Activated effector memory CD4-positive, alpha-beta T cell treated with anti-CD3 and anti-CD28 coated beads, Interleukin-2, amount 50 U/mL, for 16 hours (primary cell): ENCODE results near the gene NOX5.

Source experiments
- DNase-seq: peaks from one replicate; pipeline ENCODE4 v3.0.0-alpha.2; 2020

Gene NOX5

DNA sequence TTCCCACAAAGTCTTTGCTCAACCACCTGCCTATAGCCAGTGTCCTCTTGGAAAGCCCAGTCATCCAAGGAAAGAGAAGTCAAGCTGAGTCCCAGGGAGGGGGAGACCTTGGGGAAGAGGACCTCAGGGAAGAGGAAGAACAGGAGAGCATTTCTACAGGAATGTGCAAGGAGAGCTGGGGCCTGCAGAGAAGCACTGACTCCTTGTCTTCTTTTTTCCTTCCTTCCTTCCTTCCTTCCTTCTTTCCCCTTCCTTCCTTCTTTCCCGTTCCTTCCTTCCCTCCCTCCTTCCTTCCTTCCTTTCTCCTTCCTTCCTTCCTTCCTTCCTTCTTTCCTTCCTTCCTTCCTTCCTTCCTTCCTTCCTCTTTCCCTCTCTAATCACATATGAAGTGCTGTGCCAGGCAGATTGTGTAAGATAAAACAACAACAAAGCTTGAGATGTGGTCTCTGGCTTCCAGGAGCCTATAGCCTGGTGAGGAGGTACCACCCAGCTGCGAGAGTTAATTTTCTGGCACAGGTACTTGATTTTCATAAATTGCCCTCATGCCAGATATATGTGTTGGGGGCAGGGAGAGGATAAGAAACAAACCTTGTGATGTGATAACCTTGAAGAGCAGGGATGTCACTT lies 70.0 kb downstream of the NOX5 start:
- no peak for DNase-seq

GRCh38 chr15:69085325-69086081 lies 71.0 kb downstream of the NOX5 start:
- no peak for DNase-seq

DNA sequence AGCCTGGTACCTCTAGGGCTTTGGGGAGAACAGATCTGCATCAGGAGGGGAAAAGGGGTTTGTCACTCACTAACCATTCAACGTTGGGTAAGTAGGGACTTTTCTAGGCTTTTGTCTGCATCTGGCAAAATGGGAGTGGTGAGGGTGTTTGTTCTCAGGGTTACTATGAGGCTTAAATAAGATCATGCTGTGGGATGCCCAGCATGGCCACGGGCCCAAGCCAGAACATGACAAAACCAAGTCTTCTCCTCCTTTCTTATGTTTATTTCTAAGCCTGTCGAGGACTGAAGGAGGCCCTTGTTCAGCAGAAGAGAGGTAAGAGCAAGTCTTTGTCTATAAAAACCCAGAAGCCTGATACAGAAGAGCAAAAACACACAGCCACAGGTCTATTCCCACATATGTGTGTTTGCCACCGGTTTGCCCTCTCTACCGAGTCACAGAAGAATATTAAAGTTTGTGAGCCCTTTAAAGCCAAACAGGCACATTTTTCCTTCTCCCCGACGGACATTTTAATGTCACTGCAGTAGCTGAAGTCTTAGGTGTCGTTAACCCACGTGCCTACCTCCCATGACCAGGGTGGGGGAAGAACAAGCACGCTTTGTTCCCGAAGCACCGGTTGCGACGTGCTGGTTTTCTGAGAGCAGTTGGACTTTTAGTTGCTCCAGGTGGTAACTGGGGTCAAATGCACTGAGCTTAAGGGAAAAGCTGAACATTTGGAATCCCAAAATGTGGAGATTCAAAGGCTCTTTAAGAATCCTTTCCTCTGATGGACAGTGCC lies 72.1 kb downstream of the NOX5 start:
- DNase-seq: no peak

GRCh38 chr15:69087366-69087976 lies 73.0 kb downstream of the NOX5 start:
- no peak for DNase-seq

DNA sequence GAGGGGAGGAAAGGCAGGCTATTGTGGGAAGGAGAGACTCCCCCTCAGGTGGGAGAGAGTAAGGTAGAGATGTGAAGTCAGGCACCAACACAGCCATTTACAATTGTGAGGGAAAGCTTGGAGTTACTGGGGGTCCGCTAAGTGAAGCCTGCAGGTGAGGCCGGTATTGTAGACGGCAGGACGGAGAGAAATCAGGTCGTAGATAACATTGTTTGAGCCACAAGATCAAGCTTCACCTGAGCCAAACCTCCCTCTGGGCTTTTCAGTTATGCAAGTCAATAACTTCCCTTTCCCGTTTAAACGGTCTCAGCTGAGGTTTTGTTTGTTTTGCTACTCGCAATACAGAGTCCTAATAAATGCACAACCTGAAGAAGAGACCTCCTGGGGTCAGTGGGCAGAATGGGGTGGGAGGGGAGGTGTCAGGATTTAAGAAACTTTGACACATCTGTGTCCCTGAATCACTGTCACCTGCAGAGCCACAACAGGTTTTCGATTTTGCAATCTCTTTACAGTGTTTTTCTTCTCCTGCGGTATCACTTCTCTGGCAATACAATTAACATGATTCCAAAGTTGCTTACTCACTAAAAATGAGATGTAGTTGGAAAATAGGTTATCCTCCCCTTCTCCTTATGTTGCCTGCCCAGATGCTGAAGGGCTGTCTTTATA lies 73.9 kb downstream of the NOX5 start:
- no peak for DNase-seq

- no peak for DNase-seq
Measured at GRCh38 chr15:69089258-69089657, 74.8 kb downstream of the NOX5 start.

- DNase-seq: no peak
Measured at GRCh38 chr15:69090197-69090948, 75.9 kb downstream of the NOX5 start.

GRCh38 chr15:69091654-69092053 lies 77.2 kb downstream of the NOX5 start:
- DNase-seq: no peak

GRCh38 chr15:69092159-69092558 lies 77.7 kb downstream of the NOX5 start:
- no peak for DNase-seq

DNA sequence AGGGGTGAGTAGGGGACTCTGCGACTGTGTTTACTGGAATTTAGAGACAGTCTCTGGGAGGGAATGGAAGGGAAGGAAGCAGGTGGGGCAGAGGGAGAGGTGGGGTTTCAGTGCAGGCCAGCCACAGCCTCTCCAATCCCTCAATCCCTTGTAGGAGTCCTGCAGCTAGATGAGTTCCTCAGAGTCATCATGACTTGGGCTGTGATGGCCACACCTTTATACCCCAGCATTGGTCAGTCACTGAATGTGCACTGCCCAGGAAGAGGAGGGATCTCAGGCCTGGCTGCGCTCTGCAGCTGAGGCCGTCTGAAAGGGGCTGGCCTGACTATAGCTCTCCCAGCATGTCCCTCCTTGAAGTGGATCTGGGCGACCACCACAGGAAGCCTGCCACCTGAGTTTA lies 78.6 kb downstream of the NOX5 start:
- DNase-seq: no peak

DNA sequence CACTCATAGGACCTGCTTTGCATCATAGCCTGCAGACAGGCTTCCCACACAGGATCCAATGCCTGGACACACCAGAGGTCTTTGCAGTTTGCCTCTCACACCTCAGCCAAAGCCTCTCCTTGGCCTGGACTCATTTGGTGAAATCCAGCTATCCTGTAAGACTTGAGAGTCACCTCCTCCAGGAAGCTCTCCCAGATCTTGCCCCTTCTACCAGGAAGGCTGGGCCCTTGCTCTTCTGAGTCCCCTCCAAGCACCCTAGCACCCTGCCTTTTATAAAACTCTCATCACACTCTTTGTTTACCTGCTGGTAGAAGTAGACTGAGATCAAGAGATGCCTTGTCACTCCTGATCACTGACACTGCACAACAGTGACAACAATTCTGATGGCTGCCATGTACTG lies 79.1 kb downstream of the NOX5 start:
- no peak for DNase-seq

- no peak for DNase-seq
Measured at GRCh38 chr15:69094124-69094921, 79.8 kb downstream of the NOX5 start.

- no peak for DNase-seq
Measured at GRCh38 chr15:69095274-69095673, 80.8 kb downstream of the NOX5 start.

GRCh38 chr15:69096196-69096595 lies 81.7 kb downstream of the NOX5 start:
- no peak for DNase-seq

- no peak for DNase-seq
Measured at GRCh38 chr15:69096626-69097025, 82.1 kb downstream of the NOX5 start.

DNA sequence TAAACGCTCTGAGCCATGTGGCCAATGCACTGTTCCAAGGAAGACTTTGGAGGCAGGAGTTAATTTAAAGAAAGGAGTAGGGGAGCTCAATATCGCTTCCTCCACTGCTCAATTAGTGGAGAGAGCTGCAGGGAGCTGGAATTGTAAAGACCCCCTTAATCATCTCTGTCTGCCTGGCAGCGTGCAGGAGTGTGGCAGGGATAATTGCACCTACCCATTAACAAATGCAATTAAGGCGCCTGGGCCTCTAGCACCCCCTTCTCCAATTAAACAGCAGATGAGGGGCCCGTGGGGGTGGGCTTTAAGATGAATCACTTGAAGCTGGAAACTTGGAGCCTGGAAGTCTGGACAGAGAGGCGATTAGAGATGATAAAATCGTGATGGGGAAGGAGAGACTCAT lies 84.3 kb downstream of the NOX5 start:
- no peak for DNase-seq

- no peak for DNase-seq
Measured at GRCh38 chr15:69099941-69100340, 85.4 kb downstream of the NOX5 start.

DNA sequence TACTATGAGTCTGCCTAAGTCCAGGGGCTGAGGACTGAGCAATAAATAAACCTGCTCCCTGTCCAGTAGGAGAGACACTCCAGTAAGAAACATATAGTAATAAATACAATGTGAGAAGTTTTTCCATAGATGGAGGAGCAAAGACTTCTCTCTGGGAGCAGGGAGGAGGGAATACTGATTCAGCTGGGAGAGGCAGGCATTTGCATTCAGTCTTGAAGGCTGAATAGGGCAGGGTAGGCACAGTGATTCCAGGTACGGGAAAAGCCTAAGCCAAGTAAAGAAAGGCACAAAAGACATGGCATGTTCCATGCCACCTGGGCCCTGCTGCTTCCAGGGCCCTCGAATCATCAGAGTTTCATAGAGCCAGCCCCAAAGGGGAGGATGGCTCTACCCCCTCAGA lies 86.3 kb downstream of the NOX5 start:
- DNase-seq: no peak

DNA sequence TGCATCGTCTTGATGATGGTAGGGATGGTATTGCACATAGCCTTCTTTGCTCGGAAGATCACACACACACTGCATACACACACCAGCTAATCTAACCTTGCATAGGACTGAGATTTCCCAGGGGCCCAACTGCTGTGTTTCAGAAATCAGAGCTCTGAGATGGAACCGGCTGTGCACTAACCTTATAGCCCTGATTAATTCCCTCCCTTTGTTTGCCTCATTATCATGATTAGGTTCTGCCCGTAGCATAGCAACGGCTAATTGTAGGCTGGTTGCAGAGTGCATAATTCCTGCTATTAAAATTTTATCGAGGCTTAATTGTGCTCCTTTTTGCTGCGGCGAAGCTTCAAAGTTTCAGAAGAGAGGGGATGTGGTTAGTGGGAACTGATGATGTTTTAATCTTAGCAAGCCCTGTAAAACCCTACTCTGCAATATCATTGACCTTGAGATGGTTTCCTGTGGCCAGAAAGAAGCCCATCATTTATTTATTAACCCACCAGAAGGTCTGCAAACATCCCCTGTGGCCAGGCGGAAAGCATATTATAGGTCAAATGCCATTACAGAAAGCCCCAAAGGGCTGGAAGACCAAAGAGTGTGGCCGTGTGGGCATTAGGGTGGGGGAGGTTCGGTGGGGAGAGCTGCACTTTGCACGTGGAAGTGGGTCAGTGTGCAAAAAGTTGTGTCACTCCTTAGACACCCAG lies 89.7 kb downstream of the NOX5 start:
- no peak for DNase-seq

DNA sequence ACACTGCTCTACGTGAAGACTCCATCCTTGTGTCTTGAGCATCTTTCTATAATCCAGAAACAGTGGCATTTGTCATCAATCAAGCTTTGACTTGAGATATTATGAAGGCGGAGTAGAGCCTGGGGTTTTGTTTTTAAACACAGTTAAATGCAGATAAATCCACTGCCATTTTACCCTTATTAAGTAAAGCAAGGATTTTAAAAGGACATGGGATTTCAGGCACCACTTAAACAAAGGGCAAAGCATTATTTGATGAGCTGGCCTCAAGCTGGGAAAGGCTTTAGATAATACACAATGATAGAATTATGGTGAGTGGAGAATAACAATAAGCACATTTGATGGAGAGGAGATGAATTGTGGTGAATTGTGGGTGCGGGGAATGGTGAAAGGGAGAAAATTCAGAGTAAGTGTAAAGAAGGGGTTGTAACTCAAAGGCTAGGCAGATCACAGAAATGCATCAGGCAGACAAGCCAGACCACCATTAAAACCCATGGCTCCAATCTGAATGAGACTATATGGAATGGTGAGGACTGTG lies 91.0 kb downstream of the NOX5 start:
- no peak for DNase-seq
